NCI-H2107 treated with DMSO at 0.1 percent for 48 hours (cell line): ENCODE measurements around the gene ADCY1.
"Not testable (repeated sequence)": the region's sequence is repeated elsewhere in the genome, so short reads cannot be mapped to it uniquely, and the experiment has no call there.

ENCODE experiments used
- DNase-seq: peaks from one replicate; lab custom pipeline; 2025; ENCODE audit not compliant: unreplicated experiment; lab: John Stamatoyannopoulos, UW

The ADCY1 gene

GRCh38 chr7:45726883-45727282, 152.7 kb downstream of the ADCY1 start:
- DNase-seq = no peak

GRCh38 chr7:45731692-45732443, 157.7 kb downstream of the ADCY1 start:
- not testable (repeated sequence) for DNase-seq

- not testable (repeated sequence) for DNase-seq
Observed at GRCh38 chr7:45738920-45739319, 164.8 kb downstream of the ADCY1 start.

GRCh38 chr7:45740573-45740972, 166.4 kb downstream of the ADCY1 start:
- DNase-seq = not testable (repeated sequence)

- not testable (repeated sequence) for DNase-seq
Observed at GRCh38 chr7:45748976-45749375, 174.8 kb downstream of the ADCY1 start.

GRCh38 chr7:45751352-45751751, 177.2 kb downstream of the ADCY1 start:
- DNase-seq = not testable (repeated sequence)

GRCh38 chr7:45756333-45756732, 182.2 kb downstream of the ADCY1 start:
- not testable (repeated sequence) for DNase-seq

GRCh38 chr7:45756757-45757156, 182.6 kb downstream of the ADCY1 start:
- not testable (repeated sequence) for DNase-seq

GRCh38 chr7:45759464-45759863, 185.3 kb downstream of the ADCY1 start:
- DNase-seq = not testable (repeated sequence)

- not testable (repeated sequence) for DNase-seq
Observed at GRCh38 chr7:45761545-45762205, 187.5 kb downstream of the ADCY1 start.

GRCh38 chr7:45762225-45762994, 188.2 kb downstream of the ADCY1 start:
- DNase-seq = not testable (repeated sequence)

- peak; percentile 90 for DNase-seq
Observed at GRCh38 chr7:45768516-45769394, 194.6 kb downstream of the ADCY1 start.

GRCh38 chr7:45769626-45770025, 195.5 kb downstream of the ADCY1 start:
- DNase-seq = not testable (repeated sequence)
